Measurements from ENCODE around the gene IDH3B. TPM values are rescaled to one million over a fixed set of nuclear protein-coding genes. Genes with fewer than 3 reads are reported as not detected.

The IDH3B gene
- total and polyA plus RNA-seq, 10 donors: 59.4 to 105 (median 84.7) TPM

- DNase-seq: no peak
- Histone ChIP-seq H3K9me3 (no peaks in the 10 kb centered on the region), H3K27ac (no peak overlapping the region), H3K36me3 (no peaks in the 10 kb centered on the region), H3K4me1 (no peaks in the 10 kb centered on the region), H3K4me3 (no peak overlapping the region), H3K27me3 (replicated peaks in 1 of 7) (peaks cover 0 to 54% (median 5%) of the 10 kb centered on the region in 7 donors)
- 78 to 100% (median 82%) methylated on average over 1 to 9 of the region's 9 CpGs for WGBS, 5 donors
- intact Hi-C loops (cut with DNase I; ENCODE audit: low total_unique reads): no loop called here
- TF ChIP-seq POLR2A (IDR thresholded peaks at IDR 0.05): no peak
- no peak for TF ChIP-seq POLR2AphosphoS5 (IDR thresholded peaks at IDR 0.05)
- no peak for TF ChIP-seq CTCF (IDR thresholded peaks at IDR 0.05 in 8 of 11, conservative IDR thresholded peaks at IDR 0.05 in 3 of 11)
Measured at GRCh38 chr20:2700913-2701620, 37.1 kb upstream of the IDH3B start.

- no peak for DNase-seq
- no peak overlapping the region for H3K4me3 ChIP-seq
- intact Hi-C loops (cut with DNase I; ENCODE audit: low total_unique reads): no loop called here
- no peaks in the 10 kb centered on the region for H3K9me3 ChIP-seq
- 72 to 91% (median 78%) methylated on average over 4 to 5 of the region's 5 CpGs for WGBS, 5 donors
- no peaks in the 10 kb centered on the region for H3K4me1 ChIP-seq
- no peaks in the 10 kb centered on the region for H3K36me3 ChIP-seq
- H3K27ac ChIP-seq: no peak overlapping the region
- no peak for TF ChIP-seq CTCF (IDR thresholded peaks at IDR 0.05 in 8 of 11, conservative IDR thresholded peaks at IDR 0.05 in 3 of 11)
- TF ChIP-seq POLR2AphosphoS5 (IDR thresholded peaks at IDR 0.05): no peak
- no peak for TF ChIP-seq POLR2A (IDR thresholded peaks at IDR 0.05)
- H3K27me3 ChIP-seq (replicated peaks in 1 of 7): peaks cover 0 to 62% (median 15%) of the 10 kb centered on the region in 7 donors
Measured at GRCh38 chr20:2699775-2700413, 35.9 kb upstream of the IDH3B start.

- peaks cover 0 to 9% (median 2%) of the 10 kb centered on the region in 6 donors for H3K4me1 ChIP-seq
- 75 to 83% (median 79%) methylated on average over 4 of the region's 4 CpGs for WGBS, 5 donors
- intact Hi-C loops (cut with DNase I; ENCODE audit: low total_unique reads): no loop called here
Measured at GRCh38 chr20:2698912-2699311, 34.9 kb upstream of the IDH3B start.

More at GRCh38 chr20:2698912-2699311, 34.9 kb upstream of the IDH3B start:
- no peak for TF ChIP-seq POLR2AphosphoS5 (IDR thresholded peaks at IDR 0.05)
- no peak for TF ChIP-seq POLR2A (IDR thresholded peaks at IDR 0.05)
- TF ChIP-seq CTCF (IDR thresholded peaks at IDR 0.05 in 8 of 11, conservative IDR thresholded peaks at IDR 0.05 in 3 of 11): no peak
- no peak overlapping the region for H3K4me3 ChIP-seq
- no peaks in the 10 kb centered on the region for H3K9me3 ChIP-seq
- peak; percentile 61 for DNase-seq
- H3K36me3 ChIP-seq: no peaks in the 10 kb centered on the region
- no peak overlapping the region for H3K27ac ChIP-seq
- peaks cover 0 to 67% (median 25%) of the 10 kb centered on the region in 7 donors for H3K27me3 ChIP-seq (replicated peaks in 1 of 7)
